A673 (cell line): ENCODE data around the gene S1PR4.

ENCODE experiments used
- CTCF ChIP-seq: fragments of 300-800, 200-600 bp; sonication (generic); conservative IDR thresholded peaks from 2 replicates; pipeline ENCODE4 v1.5.1; 2017; ENCODE audit warnings: low read depth, mild to moderate bottlenecking, antibody characterized with exemption, low read length, moderate library complexity, mixed read lengths
- EZH2 ChIP-seq: fragments of 200-600 bp; sonication (generic); IDR thresholded peaks from 2 replicates; pipeline ENCODE4 v1.6.1; 2017; ENCODE audit warnings: borderline replicate concordance, low read depth, mild to moderate bottlenecking, mixed read lengths, antibody characterized with exemption, low read length; ENCODE audit not compliant: poor library complexity, severe bottlenecking

- TF ChIP-seq EZH2: no peak
- TF ChIP-seq CTCF: peak; percentile 77
Observed at GRCh38 chr19:3146677-3147100, 31.9 kb upstream of the S1PR4 start.
